Lung microvascular endothelial cell (primary cell): ENCODE data around the gene ULBP3. TPM values are rescaled to one million over a fixed set of nuclear protein-coding genes. Genes with fewer than 3 reads are reported as not detected.
"Not testable (repeated sequence)": the region's sequence is repeated elsewhere in the genome, so short reads cannot be mapped to it uniquely, and the experiment has no call there.

Source experiments
- DNase-seq, 2 donors: peaks; one replicate each; pipeline versions ENCODE4 v3.0.0 to v3.0.0-alpha.2; 2010; ENCODE audit warnings: low read depth in 2 of 2
- total RNA-seq: library from RNA; depleted of rRNA; stranded (reverse); fragments of >200 nt; gene quantifications from 2 replicates; pipeline ENCODE4 v1.2.1, GENCODE V29; 2014

The ULBP3 gene
- total RNA-seq, 1 donor from 2014 or later: 2.4 TPM

DNA sequence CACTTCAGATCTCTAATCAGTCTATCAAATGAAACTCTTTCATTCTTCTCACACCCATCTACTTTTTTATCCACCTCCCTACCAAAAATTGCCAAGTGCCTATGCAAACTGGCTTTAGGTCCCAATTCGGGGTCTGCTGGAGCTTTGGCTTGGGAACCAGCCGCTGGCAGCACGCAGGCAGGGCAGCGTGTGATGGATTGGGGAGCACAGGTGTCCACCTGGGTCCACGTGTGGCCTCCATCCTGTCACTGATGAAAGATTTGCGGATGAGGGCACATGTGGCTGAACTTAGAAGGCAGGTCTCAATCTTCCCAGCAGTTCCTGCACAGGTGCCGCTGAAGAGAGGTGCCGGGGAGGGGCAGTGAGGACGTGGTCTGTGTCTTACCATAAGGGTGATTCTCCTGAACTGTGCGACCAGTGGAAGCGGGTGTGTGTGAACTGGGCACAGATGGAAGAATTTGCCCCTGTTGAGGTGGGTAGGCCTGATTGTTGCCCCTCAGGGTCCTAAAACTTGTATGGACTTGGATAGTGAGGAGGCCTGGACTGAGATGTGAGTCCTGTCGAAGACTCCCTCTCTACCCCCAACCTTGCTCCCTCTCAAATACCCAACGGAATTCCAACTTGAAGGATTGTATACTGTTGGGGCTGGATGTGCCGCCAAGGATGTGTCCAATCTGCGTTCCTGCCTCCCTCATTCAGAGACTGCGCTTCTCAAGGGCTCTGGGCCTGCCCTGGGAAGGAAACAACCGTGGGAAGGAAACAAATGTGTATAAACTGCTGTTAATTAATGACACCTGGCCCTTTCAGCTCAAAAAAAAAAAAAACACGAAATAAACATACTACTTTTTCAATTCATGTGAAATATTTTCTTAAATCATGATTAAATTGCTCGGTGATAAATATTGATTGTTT is 25.2 kb downstream of the ULBP3 start:
- DNase-seq: no peak

- no peak for DNase-seq
These were observed 25.8 kb downstream of the ULBP3 start for GRCh38 chr6:150043096-150043495.

- no peak for DNase-seq
These were observed 30.5 kb downstream of the ULBP3 start for GRCh38 chr6:150038202-150039062.

- no peak for DNase-seq
These were observed 31.3 kb downstream of the ULBP3 start for GRCh38 chr6:150037526-150038201.

GRCh38 chr6:150036081-150036480 is 32.8 kb downstream of the ULBP3 start:
- no peak for DNase-seq

DNA sequence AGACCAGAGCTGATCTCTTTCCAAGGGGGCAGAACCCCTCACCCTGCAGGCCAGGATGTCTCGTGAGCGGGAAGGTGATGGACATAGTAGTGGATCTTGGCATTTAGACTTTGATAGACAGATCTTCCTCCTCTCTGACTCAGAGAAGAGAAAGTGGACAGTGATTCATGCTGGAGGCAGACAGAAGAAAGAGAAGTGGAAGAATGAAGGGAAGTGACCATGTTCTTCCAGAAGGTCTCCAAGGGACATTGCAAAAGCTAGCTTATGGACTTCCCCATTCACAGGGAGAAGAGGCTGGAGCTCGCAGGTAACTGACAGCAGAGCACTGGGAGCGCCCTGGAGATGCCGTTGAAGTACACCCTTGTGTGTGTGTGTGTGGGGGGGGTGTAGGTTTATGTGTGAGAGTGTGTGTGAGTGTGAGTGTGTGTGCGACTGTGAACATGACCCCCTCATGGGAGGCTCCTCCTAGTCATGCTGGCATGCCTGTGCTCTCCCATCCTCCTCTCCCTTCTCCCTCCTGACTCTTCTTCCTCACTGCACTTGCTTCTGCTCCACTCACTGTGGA is 35.6 kb downstream of the ULBP3 start:
- DNase-seq: no peak

GRCh38 chr6:150032598-150032997 is 36.3 kb downstream of the ULBP3 start:
- no peak for DNase-seq

- no peak for DNase-seq
These were observed 38.3 kb downstream of the ULBP3 start for GRCh38 chr6:150030611-150031010.

DNA sequence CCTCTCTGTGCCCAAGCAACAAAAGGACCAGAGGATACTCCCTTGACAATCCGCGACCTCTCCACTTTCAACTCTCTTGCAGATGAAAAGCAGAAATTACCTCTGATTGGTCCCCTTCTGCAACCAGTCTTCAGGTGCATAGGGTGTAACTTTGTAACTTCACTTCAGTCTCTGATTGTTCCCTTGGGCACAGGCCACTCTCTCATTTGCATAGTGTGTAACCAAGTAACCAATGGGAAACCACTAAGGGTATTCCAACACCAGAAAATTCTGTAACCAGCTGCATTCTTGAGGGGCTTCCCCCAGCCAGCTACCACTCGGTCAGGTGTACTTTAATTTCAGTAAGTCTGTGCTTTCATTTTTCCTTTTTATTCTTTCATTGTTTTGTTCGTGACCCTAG is 39.2 kb downstream of the ULBP3 start:
- DNase-seq: no peak

DNA sequence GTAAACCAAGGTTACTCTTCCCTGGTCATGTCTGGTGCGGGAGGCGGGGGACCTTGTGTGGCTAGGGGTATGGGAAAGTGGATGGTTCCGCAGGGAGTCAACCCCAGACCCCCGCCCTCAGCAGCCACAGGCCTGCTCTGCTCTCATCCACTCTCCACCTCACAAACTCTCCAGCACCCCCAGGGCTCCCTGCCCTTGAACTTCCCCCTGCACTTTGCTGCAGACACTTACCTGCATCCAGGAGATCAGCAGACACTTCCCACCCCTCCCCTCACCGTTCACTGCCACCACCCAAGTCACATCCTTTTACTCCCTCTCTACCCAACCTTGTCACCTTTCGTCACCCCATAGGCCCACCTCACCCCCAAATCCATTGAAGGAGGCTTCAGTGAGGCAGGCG is 39.6 kb downstream of the ULBP3 start:
- DNase-seq: no peak

DNA sequence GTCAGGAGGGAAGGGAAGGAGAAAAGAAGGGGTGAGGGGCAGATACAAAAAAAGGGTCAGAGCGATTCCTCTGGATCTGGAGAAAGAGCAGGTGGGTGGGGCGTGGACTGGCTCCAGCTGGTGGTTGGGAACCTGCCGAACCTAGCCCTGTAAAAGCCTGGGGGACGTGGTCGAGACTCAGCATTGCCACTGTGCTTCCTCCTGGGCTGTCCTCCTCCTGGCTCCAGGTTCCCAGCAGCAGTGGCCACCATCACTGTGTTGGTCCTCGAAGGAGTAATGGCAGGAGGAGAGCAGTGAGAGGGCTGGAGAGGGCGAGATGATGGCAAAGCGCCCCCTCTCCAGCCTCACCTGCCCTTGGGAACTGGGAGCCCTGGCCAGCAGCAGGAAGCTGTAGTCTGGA is 40.1 kb downstream of the ULBP3 start:
- DNase-seq: no peak

GRCh38 chr6:150027806-150028565 is 40.9 kb downstream of the ULBP3 start:
- DNase-seq: no peak

DNA sequence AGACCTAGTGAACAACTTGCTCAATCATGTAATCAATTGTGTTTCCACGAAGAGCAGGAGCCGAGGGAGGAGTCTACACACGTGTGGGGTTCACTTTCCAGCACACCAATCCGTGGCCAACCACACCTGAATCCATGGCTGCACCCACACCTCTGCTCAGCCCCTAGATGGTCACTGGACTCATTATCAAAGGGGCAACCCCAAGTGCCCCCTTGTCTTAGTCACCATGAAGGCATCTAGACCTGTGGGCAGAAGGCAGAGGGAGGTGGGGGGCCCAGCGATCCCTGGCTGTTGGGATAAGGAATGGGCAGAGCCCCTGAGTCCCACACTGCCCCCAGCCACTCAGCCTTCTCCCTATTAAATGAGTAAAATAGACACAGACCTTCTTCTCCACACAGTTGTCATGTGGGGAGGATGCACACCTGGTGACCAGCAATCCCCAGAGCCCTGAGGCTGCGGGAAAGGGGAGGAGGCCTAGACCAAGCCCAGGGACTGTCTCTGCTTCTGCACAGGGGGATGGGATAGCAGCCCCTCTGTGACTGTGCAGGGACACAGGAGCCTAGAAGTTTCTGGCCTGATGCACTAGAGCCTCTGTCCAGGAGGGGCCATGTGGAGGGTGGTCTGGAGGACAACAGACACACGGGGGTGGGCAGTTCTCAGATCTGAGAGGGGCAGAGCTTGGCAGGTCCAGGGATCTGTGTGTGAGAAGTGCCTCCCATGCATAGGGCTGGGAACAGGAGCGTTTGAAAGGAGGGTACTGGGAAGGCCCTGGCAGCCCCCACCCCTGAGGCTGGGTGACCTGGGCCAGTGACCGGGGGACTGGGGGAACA is 41.7 kb downstream of the ULBP3 start:
- DNase-seq: no peak

- DNase-seq: peak; percentile 44 to 50
These were observed 43.6 kb downstream of the ULBP3 start, which contains the start of gene RAET1L for GRCh38 chr6:150025201-150025917. Gene RAET1L, minus strand, starts transcription at chr6:150025532. Its CDS starts 61 bp downstream, at chr6:150025471.

DNA sequence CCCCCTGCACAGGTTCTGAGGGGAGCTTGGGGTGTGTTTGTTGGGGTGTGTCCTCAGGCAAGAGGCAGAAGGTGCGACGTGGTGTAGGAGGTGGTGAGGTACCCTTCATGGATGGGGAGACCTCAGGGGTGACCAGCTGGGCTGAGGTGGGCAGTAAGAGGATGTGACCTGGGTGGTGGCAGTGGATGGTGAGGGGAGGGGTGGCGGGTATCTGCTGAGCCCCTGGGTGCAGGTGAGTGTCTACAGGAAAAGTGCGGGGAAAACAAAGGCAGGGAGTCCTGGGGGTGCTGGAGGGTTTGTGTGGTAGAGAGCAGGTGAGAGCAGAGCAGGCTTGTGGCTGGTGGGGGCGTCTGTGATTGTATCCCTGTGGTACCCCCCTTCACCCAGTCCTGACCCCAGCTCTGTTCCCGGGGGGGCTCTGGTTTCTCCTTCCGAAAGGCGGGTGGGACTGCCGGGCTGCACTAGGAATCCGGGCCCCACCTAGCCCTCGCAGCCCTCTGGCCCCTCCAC is 44.2 kb downstream of the ULBP3 start:
- no peak for DNase-seq

GRCh38 chr6:150024021-150024420 is 44.9 kb downstream of the ULBP3 start:
- DNase-seq: not testable (repeated sequence)

DNA sequence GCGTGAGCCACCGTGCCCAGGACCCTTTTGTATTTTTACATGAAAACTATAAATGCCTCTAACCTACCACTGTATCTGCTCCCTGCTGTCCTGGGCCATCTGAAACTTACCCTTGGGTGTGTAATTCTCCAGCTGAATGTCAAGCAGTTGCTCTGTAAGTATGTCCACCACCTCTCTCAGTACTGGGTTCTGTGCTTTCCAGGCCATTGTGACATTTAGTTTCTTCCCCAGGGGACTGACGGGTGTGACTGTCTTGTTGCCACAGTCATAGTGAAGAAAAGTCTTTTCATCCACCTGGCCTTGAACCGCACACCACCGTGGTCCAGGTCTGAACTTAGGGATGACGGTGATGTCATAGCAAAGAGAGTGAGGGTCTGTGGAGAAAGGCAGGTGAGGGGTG is 47.1 kb downstream of the ULBP3 start:
- DNase-seq: not testable (repeated sequence)

DNA sequence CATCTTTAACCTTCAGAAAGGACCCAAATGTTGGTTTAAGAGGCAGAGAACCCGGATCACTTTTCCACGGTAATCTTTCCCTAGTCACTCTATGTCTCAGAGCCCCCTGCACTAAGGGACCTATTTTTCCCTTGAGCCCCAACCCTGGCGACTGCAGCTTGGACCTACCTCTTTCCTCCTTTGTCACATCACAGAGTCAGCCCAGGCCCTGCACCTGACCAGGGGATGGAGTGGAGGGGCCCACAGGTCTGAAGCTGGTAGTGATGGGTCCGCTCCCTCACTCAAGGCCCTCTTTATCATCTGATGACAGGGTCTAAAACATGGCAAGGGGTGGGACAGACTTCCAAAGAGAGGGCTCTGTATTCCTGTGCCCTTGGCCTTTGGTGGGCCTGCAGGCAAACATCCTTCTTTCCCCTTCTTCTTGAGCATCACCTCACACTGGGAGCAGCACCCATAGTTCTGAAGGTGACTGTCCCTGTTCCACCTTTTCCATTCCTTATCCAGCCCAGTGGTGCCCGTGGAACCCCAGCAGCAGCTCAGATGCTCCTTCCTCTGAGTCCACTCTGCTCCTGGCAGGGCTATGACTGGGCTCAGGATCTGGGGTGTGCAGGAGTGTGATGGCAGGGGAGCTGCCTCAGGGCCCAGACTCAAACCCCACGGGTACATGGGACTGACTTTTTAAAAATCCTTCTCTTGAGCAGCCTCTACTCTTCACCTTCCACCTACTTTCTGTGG is 49.9 kb downstream of the ULBP3 start:
- DNase-seq: no peak
